HEK293 (cell line): Measurements from ENCODE around the gene ANKRA2.

Experiments used
- CTCF ChIA-PET: fragments of 350-600 bp; formaldehyde crosslinking; extraction: SDS; loops from one replicate; lab custom pipeline; 2021; ENCODE audit warnings: antibody characterized with exemption; lab: Yijun Ruan, JAX
- POLR2A ChIA-PET: fragments of 300-600 bp; formaldehyde crosslinking; extraction: SDS; loops from one replicate; lab custom pipeline; 2020; ENCODE audit warnings: antibody characterized with exemption, inconsistent platforms; lab: Yijun Ruan, JAX
- H3K27ac ChIP-seq: fragments of 200-500 bp; sonication (Bioruptor generic); 2 replicates; pipeline ENCODE4 v1.5.1; 2014; ENCODE audit warnings: low read depth, low read length, control low read depth, inconsistent platforms; ENCODE audit errors: extremely low read depth
- H3K36me3 ChIP-seq, 2 experiments: fragments of 200-500 bp in 1 of 2; sonication (Bioruptor generic) in 1 of 2; 1 replicate in 1 of 2; 2 replicates in 1 of 2; pipeline ENCODE4 v1.5.1; 2014 to 2017; ENCODE audit warnings: inconsistent platforms in 2 of 2, low read length in 2 of 2; ENCODE audit not compliant: control insufficient read depth in 2 of 2, insufficient read depth in 1 of 2
- H3K4me1 ChIP-seq: fragments of 200-500 bp; sonication (Bioruptor generic); 2 replicates; pipeline ENCODE4 v1.5.1; 2014; ENCODE audit warnings: mild to moderate bottlenecking, low read length, inconsistent platforms; ENCODE audit not compliant: control insufficient read depth, insufficient read depth
- H3K4me3 ChIP-seq: 2 replicates; pipeline ENCODE4 v1.5.1; 2011; ENCODE audit warnings: low read depth, mild to moderate bottlenecking, control low read depth, low read length, moderate library complexity
- H3K9me3 ChIP-seq: fragments of 200-500 bp; sonication (Bioruptor generic); 2 replicates; pipeline ENCODE4 v1.5.1; 2014; ENCODE audit warnings: low read depth, low read length, inconsistent platforms; ENCODE audit not compliant: control insufficient read depth, insufficient read depth
- HOXC10 ChIP-seq: sonication (generic); formaldehyde crosslinking; IDR thresholded peaks from 2 replicates; pipeline ENCODE4 v1.8.1; 2023; ENCODE audit warnings: mild to moderate bottlenecking, missing genetic modification reagents
- KLF1 ChIP-seq: fragments of 450-650 bp; formaldehyde crosslinking; IDR thresholded peaks from 2 replicates; pipeline ENCODE4 v1.5.1; 2016; ENCODE audit warnings: missing biosample characterization, missing genetic modification characterization
- KLF17 ChIP-seq: fragments of 450-650 bp; formaldehyde crosslinking; IDR thresholded peaks from 2 replicates; pipeline ENCODE4 v1.5.1; 2016; ENCODE audit warnings: missing biosample characterization, missing genetic modification characterization
- KLF8 ChIP-seq: fragments of 450-650 bp; formaldehyde crosslinking; IDR thresholded peaks from 2 replicates; pipeline ENCODE4 v1.5.1; 2016; ENCODE audit warnings: missing biosample characterization, missing genetic modification characterization
- TCF7L2 ChIP-seq: IDR thresholded peaks from 2 replicates; pipeline ENCODE4 v1.6.1; 2011; ENCODE audit warnings: low read depth, mild to moderate bottlenecking, inconsistent platforms, low read length, moderate library complexity, borderline replicate concordance
- ZBTB17 ChIP-seq: fragments of 450-650 bp; formaldehyde crosslinking; IDR thresholded peaks from 2 replicates; pipeline ENCODE4 v1.5.1; 2016; ENCODE audit warnings: missing biosample characterization, missing genetic modification characterization
- ZBTB7A ChIP-seq: fragments of 450-650 bp; formaldehyde crosslinking; IDR thresholded peaks from 2 replicates; pipeline ENCODE4 v1.5.1; 2016; ENCODE audit warnings: low read depth, missing biosample characterization, missing genetic modification characterization
- ZNF133 ChIP-seq: fragments of 450-650 bp; formaldehyde crosslinking; IDR thresholded peaks from 2 replicates; pipeline ENCODE4 v1.5.1; 2016; ENCODE audit warnings: missing biosample characterization, missing genetic modification characterization
- ZNF140 ChIP-seq: fragments of 450-650 bp; formaldehyde crosslinking; IDR thresholded peaks from 2 replicates; pipeline ENCODE4 v1.5.1; 2016; ENCODE audit warnings: missing biosample characterization, missing genetic modification characterization
- ZNF280C ChIP-seq: fragments of 450-650 bp; formaldehyde crosslinking; IDR thresholded peaks from 2 replicates; pipeline ENCODE4 v1.5.1; 2016; ENCODE audit warnings: missing biosample characterization, missing genetic modification characterization
- ZNF549 ChIP-seq: fragments of 450-650 bp; IDR thresholded peaks from 2 replicates; pipeline ENCODE4 v1.5.1; 2018; ENCODE audit warnings: missing biosample characterization, missing genetic modification characterization, mild to moderate bottlenecking, inconsistent platforms, moderate library complexity
- ZNF621 ChIP-seq: fragments of 450-650 bp; formaldehyde crosslinking; IDR thresholded peaks from 2 replicates; pipeline ENCODE4 v1.5.1; 2017; ENCODE audit warnings: missing biosample characterization, missing genetic modification characterization
- ZNF624 ChIP-seq: fragments of 450-650 bp; formaldehyde crosslinking; IDR thresholded peaks from 2 replicates; pipeline ENCODE4 v1.5.1; 2017; ENCODE audit warnings: missing biosample characterization, missing genetic modification characterization
- ZNF664 ChIP-seq: fragments of 450-650 bp; formaldehyde crosslinking; IDR thresholded peaks from 2 replicates; pipeline ENCODE4 v1.5.1; 2016; ENCODE audit warnings: missing biosample characterization, missing genetic modification characterization
- ZXDB ChIP-seq: fragments of 450-650 bp; formaldehyde crosslinking; IDR thresholded peaks from 2 replicates; pipeline ENCODE4 v1.5.1; 2016; ENCODE audit warnings: missing biosample characterization, missing genetic modification characterization
- TF ChIP-seq, protein P1 (sequence below): fragments of 450-650 bp; formaldehyde crosslinking; IDR thresholded peaks from 2 replicates; pipeline ENCODE4 v1.5.1; 2016; ENCODE audit warnings: missing biosample characterization, missing genetic modification characterization, borderline replicate concordance
- TF ChIP-seq, protein P2 (sequence below): fragments of 450-650 bp; formaldehyde crosslinking; IDR thresholded peaks from 2 replicates; pipeline ENCODE4 v1.5.1; 2016; ENCODE audit warnings: missing biosample characterization, missing genetic modification characterization

The ANKRA2 gene

GRCh38 chr5:73539730-73540129 lies 25.7 kb downstream of the ANKRA2 start:
- TF ChIP-seq KLF8 (tag by site-specific recombination) (no peak), ZNF624 (tag by site-specific recombination) (no peak), ZNF549 (tag by site-specific recombination) (no peak)
- Histone ChIP-seq H3K36me3 (no peaks in the 10 kb centered on the region), H3K9me3 (no peaks in the 10 kb centered on the region), H3K4me3 (no peak overlapping the region), H3K27ac (no peak overlapping the region), H3K4me1 (no peaks in the 10 kb centered on the region)
- POLR2A ChIA-PET: no interaction called here
- CTCF ChIA-PET: interaction anchor here (0.7 to 1.0 kb wide), 2 partner anchors 10 to 21 kb away, joined by 3 read pairs; no protein-coding TSS in a partner anchor

DNA sequence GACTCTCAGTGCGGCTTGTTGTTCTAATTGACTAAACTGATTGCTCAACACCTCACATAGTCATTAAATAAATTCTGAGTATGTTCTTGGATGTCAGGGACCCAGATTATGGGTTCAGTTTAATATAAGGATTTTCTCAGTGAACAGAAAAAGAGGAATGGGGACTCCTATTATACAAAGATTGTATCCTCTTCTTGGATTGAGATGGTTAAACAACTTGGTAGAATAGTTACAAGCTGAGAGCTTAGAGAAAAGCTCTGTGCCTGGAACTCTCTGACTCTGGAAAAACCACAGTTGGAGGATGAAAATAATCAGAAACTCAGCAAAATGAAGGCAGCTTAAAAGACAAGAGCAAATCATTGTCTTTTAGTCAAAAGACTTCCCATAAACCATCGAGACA lies 30.5 kb downstream of the ANKRA2 start:
- CTCF ChIA-PET: interaction anchor here (0.6 to 4.6 kb wide), 2 partner anchors 12 to 1510 kb away, joined by 5 to 75 read pairs; no protein-coding TSS in a partner anchor
- no peak overlapping the region for H3K4me3 ChIP-seq
- H3K36me3 ChIP-seq: no peaks in the 10 kb centered on the region
- TF ChIP-seq ZNF133 (tag by site-specific recombination) (peak; percentile 91), TCF7L2 (no peak), ZNF140 (tag by site-specific recombination) (no peak), ZBTB7A (tag by site-specific recombination) (no peak)
- TF ChIP-seq, protein P1, sequence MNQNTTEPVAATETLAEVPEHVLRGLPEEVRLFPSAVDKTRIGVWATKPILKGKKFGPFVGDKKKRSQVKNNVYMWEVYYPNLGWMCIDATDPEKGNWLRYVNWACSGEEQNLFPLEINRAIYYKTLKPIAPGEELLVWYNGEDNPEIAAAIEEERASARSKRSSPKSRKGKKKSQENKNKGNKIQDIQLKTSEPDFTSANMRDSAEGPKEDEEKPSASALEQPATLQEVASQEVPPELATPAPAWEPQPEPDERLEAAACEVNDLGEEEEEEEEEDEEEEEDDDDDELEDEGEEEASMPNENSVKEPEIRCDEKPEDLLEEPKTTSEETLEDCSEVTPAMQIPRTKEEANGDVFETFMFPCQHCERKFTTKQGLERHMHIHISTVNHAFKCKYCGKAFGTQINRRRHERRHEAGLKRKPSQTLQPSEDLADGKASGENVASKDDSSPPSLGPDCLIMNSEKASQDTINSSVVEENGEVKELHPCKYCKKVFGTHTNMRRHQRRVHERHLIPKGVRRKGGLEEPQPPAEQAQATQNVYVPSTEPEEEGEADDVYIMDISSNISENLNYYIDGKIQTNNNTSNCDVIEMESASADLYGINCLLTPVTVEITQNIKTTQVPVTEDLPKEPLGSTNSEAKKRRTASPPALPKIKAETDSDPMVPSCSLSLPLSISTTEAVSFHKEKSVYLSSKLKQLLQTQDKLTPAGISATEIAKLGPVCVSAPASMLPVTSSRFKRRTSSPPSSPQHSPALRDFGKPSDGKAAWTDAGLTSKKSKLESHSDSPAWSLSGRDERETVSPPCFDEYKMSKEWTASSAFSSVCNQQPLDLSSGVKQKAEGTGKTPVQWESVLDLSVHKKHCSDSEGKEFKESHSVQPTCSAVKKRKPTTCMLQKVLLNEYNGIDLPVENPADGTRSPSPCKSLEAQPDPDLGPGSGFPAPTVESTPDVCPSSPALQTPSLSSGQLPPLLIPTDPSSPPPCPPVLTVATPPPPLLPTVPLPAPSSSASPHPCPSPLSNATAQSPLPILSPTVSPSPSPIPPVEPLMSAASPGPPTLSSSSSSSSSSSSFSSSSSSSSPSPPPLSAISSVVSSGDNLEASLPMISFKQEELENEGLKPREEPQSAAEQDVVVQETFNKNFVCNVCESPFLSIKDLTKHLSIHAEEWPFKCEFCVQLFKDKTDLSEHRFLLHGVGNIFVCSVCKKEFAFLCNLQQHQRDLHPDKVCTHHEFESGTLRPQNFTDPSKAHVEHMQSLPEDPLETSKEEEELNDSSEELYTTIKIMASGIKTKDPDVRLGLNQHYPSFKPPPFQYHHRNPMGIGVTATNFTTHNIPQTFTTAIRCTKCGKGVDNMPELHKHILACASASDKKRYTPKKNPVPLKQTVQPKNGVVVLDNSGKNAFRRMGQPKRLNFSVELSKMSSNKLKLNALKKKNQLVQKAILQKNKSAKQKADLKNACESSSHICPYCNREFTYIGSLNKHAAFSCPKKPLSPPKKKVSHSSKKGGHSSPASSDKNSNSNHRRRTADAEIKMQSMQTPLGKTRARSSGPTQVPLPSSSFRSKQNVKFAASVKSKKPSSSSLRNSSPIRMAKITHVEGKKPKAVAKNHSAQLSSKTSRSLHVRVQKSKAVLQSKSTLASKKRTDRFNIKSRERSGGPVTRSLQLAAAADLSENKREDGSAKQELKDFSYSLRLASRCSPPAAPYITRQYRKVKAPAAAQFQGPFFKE (tag by site-specific recombination): no peak
- TF ChIP-seq, all 188 proteins: peak for 1
- POLR2A ChIA-PET: no interaction called here
- Histone ChIP-seq H3K4me1 (no peaks in the 10 kb centered on the region), H3K27ac (no peak overlapping the region), H3K9me3 (no peaks in the 10 kb centered on the region)

- ChIA-PET CTCF (interaction anchor here (0.9 to 4.6 kb wide), 2 partner anchors 11 to 1118 kb away, joined by 4 to 75 read pairs; no protein-coding TSS in a partner anchor), POLR2A (no interaction called here)
- H3K4me3 ChIP-seq: no peak overlapping the region
- no peaks in the 10 kb centered on the region for H3K36me3 ChIP-seq
- no peaks in the 10 kb centered on the region for H3K4me1 ChIP-seq
- H3K9me3 ChIP-seq: no peaks in the 10 kb centered on the region
- H3K27ac ChIP-seq: no peak overlapping the region
- TF ChIP-seq, protein P2, sequence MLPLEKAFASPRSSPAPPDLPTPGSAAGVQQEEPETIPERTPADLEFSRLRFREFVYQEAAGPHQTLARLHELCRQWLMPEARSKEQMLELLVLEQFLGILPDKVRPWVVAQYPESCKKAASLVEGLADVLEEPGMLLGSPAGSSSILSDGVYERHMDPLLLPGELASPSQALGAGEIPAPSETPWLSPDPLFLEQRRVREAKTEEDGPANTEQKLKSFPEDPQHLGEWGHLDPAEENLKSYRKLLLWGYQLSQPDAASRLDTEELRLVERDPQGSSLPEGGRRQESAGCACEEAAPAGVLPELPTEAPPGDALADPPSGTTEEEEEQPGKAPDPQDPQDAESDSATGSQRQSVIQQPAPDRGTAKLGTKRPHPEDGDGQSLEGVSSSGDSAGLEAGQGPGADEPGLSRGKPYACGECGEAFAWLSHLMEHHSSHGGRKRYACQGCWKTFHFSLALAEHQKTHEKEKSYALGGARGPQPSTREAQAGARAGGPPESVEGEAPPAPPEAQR (tag by site-specific recombination): no peak
- TF ChIP-seq KLF1 (tag by site-specific recombination) (no peak), KLF17 (no peak), ZNF621 (tag by site-specific recombination) (no peak), ZBTB17 (tag by site-specific recombination) (no peak), ZXDB (tag by site-specific recombination) (no peak), ZNF664 (no peak), ZNF280C (tag by site-specific recombination) (no peak), HOXC10 (CRISPR knock-in tag) (no peak)
Measured at GRCh38 chr5:73534011-73534644, 31.3 kb downstream of the ANKRA2 start.
